H9 (cell line): ENCODE results near the gene SF3B3. TPM values are rescaled to one million over a fixed set of nuclear protein-coding genes. Genes with fewer than 3 reads are reported as not detected.

ENCODE experiments used
- DNase-seq: peaks from one replicate; pipeline ENCODE4 v3.0.0-alpha.2; 2017
- H2AFZ ChIP-seq: one replicate; pipeline ENCODE4 v1.6.1; 2013; ENCODE audit warnings: mild to moderate bottlenecking, low read length, control low read depth, moderate library complexity
- H2AK5ac ChIP-seq: 2 replicates; pipeline ENCODE4 v1.6.1; 2013; ENCODE audit warnings: low read length, control low read depth, mixed read lengths; ENCODE audit not compliant: insufficient read length
- H2BK120ac ChIP-seq: one replicate; pipeline ENCODE4 v1.6.1; 2013; ENCODE audit warnings: low read depth, mild to moderate bottlenecking, low read length, control low read depth, inconsistent platforms; ENCODE audit not compliant: poor library complexity, severe bottlenecking
- H2BK12ac ChIP-seq: 2 replicates; pipeline ENCODE4 v1.6.1; 2013; ENCODE audit warnings: low read length, control low read depth, mixed read lengths, low read depth; ENCODE audit not compliant: insufficient read length
- H2BK15ac ChIP-seq: 2 replicates; pipeline ENCODE4 v1.6.1; 2013; ENCODE audit warnings: low read depth, low read length, control low read depth
- H2BK20ac ChIP-seq: one replicate; pipeline ENCODE4 v1.6.1; 2013; ENCODE audit warnings: low read depth, mild to moderate bottlenecking, low read length, control low read depth, inconsistent platforms; ENCODE audit not compliant: poor library complexity, severe bottlenecking
- H2BK5ac ChIP-seq: 2 replicates; pipeline ENCODE4 v1.6.1; 2013; ENCODE audit warnings: low read length, control low read depth, mixed read lengths; ENCODE audit not compliant: insufficient read length
- H3K14ac ChIP-seq: 2 replicates; pipeline ENCODE4 v1.6.1; 2013; ENCODE audit warnings: low read length, control low read depth; ENCODE audit not compliant: insufficient read depth
- H3K18ac ChIP-seq: 2 replicates; pipeline ENCODE4 v1.6.1; 2013; ENCODE audit warnings: low read depth, mild to moderate bottlenecking, mixed read lengths, low read length, control low read depth; ENCODE audit not compliant: insufficient read length
- H3K23ac ChIP-seq: 2 replicates; pipeline ENCODE4 v1.6.1; 2013; ENCODE audit warnings: low read length, control low read depth, mixed read lengths, low read depth; ENCODE audit not compliant: insufficient read length
- H3K23me2 ChIP-seq: 2 replicates; pipeline ENCODE4 v1.6.1; 2013; ENCODE audit warnings: low read depth, mild to moderate bottlenecking, mixed read lengths, low read length, control low read depth; ENCODE audit not compliant: insufficient read length, poor library complexity, severe bottlenecking
- H3K27ac ChIP-seq: 2 replicates; pipeline ENCODE4 v1.5.1; 2013; ENCODE audit warnings: low read length, control low read depth, mixed read lengths, low read depth; ENCODE audit not compliant: insufficient read length
- H3K27me3 ChIP-seq: 2 replicates; pipeline ENCODE4 v1.6.1; 2013; ENCODE audit warnings: low read length, control low read depth, inconsistent platforms; ENCODE audit not compliant: insufficient read depth
- H3K4ac ChIP-seq: 2 replicates; pipeline ENCODE4 v1.6.1; 2013; ENCODE audit warnings: low read depth, mild to moderate bottlenecking, control low read depth, inconsistent platforms, low read length, moderate library complexity
- H3K4me1 ChIP-seq: 2 replicates; pipeline ENCODE4 v1.6.1; 2013; ENCODE audit warnings: low read length, control low read depth, inconsistent platforms; ENCODE audit not compliant: insufficient read depth
- H3K4me2 ChIP-seq: 2 replicates; pipeline ENCODE4 v1.6.1; 2013; ENCODE audit warnings: low read length, control low read depth, mixed read lengths; ENCODE audit not compliant: insufficient read length, insufficient read depth
- H3K56ac ChIP-seq: 2 replicates; pipeline ENCODE4 v1.6.1; 2013; ENCODE audit warnings: low read depth, mild to moderate bottlenecking, mixed read lengths, low read length, control low read depth; ENCODE audit not compliant: insufficient read length
- H3K79me1 ChIP-seq: 2 replicates; pipeline ENCODE4 v1.6.1; 2013; ENCODE audit warnings: low read depth, mild to moderate bottlenecking, moderate library complexity, low read length, control low read depth, inconsistent platforms; ENCODE audit not compliant: insufficient read depth, poor library complexity, severe bottlenecking
- H3K79me2 ChIP-seq: 2 replicates; pipeline ENCODE4 v1.6.1; 2013; ENCODE audit warnings: low read length, control low read depth, inconsistent platforms; ENCODE audit not compliant: insufficient read depth
- H3K9ac ChIP-seq: 2 replicates; pipeline ENCODE4 v1.6.1; 2013; ENCODE audit warnings: low read length, control low read depth, mixed read lengths; ENCODE audit not compliant: insufficient read length; ENCODE audit errors: extremely low read depth
- H3K9me3 ChIP-seq: one replicate; pipeline ENCODE4 v1.6.1; 2013; ENCODE audit warnings: low read depth, low read length, inconsistent platforms; ENCODE audit not compliant: control insufficient read depth
- H3T11ph ChIP-seq: one replicate; pipeline ENCODE4 v1.6.1; 2013; ENCODE audit warnings: mild to moderate bottlenecking, low read length, control low read depth, inconsistent platforms
- H4K20me1 ChIP-seq: one replicate; pipeline ENCODE4 v1.6.1; 2013; ENCODE audit not compliant: control insufficient read depth, insufficient read length, insufficient read depth
- H4K5ac ChIP-seq: 2 replicates; pipeline ENCODE4 v1.6.1; 2013; ENCODE audit warnings: low read depth, mild to moderate bottlenecking, mixed read lengths, low read length, control low read depth; ENCODE audit not compliant: insufficient read length
- H4K8ac ChIP-seq: replicated peaks from 2 replicates; pipeline ENCODE4 v1.6.1; 2013; ENCODE audit warnings: low read length, control low read depth, mixed read lengths, low read depth; ENCODE audit not compliant: insufficient read length
- H4K91ac ChIP-seq: 2 replicates; pipeline ENCODE4 v1.6.1; 2013; ENCODE audit warnings: low read depth, mild to moderate bottlenecking, moderate library complexity, mixed read lengths, low read length, control low read depth; ENCODE audit not compliant: insufficient read length
- H3K27ac Mint-ChIP-seq, 3 experiments: 2 replicates in 2 of 3; 3 replicates in 1 of 3; pipeline ENCODE4 v1.8.0; 2020 to 2021; ENCODE audit warnings: mixed read lengths in 3 of 3, mild to moderate bottlenecking in 1 of 3, moderate library complexity in 1 of 3
- H3K27me3 Mint-ChIP-seq: 2 replicates; pipeline ENCODE4 v1.8.0; 2021; ENCODE audit warnings: low read depth, mild to moderate bottlenecking, moderate library complexity, mixed read lengths
- H3K36me3 Mint-ChIP-seq, 3 experiments: 2 replicates in 2 of 3; 3 replicates in 1 of 3; pipeline ENCODE4 v1.8.0; 2020 to 2021; ENCODE audit warnings: low read depth in 3 of 3, mixed read lengths in 3 of 3; ENCODE audit not compliant: insufficient read depth in 1 of 3
- H3K4me1 Mint-ChIP-seq, 2 experiments: 2 replicates each; pipeline ENCODE4 v1.8.0; 2020; ENCODE audit warnings: mixed read lengths in 2 of 2
- H3K4me3 Mint-ChIP-seq, 2 experiments: 2 replicates in 1 of 2; 3 replicates in 1 of 2; pipeline ENCODE4 v1.8.0; 2020 to 2021; ENCODE audit warnings: mild to moderate bottlenecking in 2 of 2, mixed read lengths in 2 of 2, moderate library complexity in 1 of 2
- H3K9me3 Mint-ChIP-seq, 2 experiments: 2 replicates in 1 of 2; 3 replicates in 1 of 2; pipeline ENCODE4 v1.8.0; 2020; ENCODE audit warnings: mild to moderate bottlenecking in 2 of 2, mixed read lengths in 2 of 2, moderate library complexity in 1 of 2
- WGBS: extraction: QIAGEN DNeasy Blood & Tissue Kit; methylation state at CpG from one replicate; pipeline ENCODE4 v1.1.7; 2013; ENCODE audit warnings: missing lambda C conversion rate, low lambda C conversion rate, mixed read lengths; ENCODE audit not compliant: insufficient read length; ENCODE audit errors: extremely low coverage; 5-methylcytosine and 5-hydroxymethylcytosine counted together
- total RNA-seq: library from RNA; stranded (reverse); gene quantifications from 2 replicates; pipeline ENCODE4 v1.2.1, GENCODE V29; 2021
- TF ChIP-seq, protein P1 (sequence below): fragments of 200-600 bp; sonication (generic); conservative IDR thresholded peaks from 3 replicates; pipeline ENCODE4 v1.8.0; 2021; ENCODE audit warnings: antibody characterized with exemption, mild to moderate bottlenecking

Gene SF3B3
- total RNA-seq, 1 experiment from 2014 or later: 493 TPM

DNA sequence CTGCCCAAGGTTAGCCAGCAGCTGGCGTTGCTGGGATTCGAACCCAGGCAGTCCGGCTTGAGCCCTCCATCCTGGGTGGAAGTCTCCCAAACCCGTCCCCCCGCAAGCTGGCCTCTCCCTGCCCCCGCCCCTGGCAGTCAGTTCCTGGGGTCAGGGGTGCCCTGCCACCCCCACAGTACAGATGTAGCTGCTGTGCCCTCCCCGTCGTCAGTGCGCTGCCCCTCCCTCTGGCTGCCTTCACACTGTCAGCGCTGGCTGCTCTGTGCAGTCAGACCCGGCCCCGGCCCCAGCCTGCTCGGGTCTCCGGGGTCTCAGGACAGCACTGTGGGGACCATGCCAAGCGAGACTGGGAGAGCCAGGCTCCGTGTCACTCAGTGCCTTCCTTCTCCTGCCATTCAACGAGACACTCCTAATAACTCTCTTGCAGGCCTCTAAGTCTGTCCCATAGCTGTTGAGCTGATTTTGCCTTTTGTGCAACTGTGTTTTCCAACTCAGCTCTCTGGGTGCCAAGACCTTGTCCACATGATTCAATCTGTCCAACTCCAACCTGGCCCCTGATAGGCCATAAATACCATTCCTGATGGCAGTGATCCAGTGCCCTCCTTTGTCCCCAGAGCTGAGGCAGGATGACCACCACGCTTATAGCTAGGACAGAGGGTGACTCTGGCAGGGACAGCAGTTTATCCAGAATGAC lies 67.3 kb downstream of the SF3B3 start:
- H3K9me3 ChIP-seq: no peaks in the 10 kb centered on the region

More for the DNA sequence above, 67.3 kb downstream of the SF3B3 start:
- H3K36me3 Mint-ChIP-seq: no peaks in the 10 kb centered on the region
- H3K27ac Mint-ChIP-seq: no peak overlapping the region
- no peak overlapping the region for H3K4me2 ChIP-seq
- H3K27me3 ChIP-seq: no peaks in the 10 kb centered on the region
- no peak overlapping the region for H2AK5ac ChIP-seq
- H3T11ph ChIP-seq: no peak overlapping the region
- no peak overlapping the region for H2BK12ac ChIP-seq
- H3K4me1 Mint-ChIP-seq: peaks cover 3 to 11% of the 10 kb centered on the region in 2 experiments; a peak in 3 of 4 replicates
- no peak overlapping the region for H4K5ac ChIP-seq
- no peaks in the 10 kb centered on the region for H3K4me1 ChIP-seq
- H2BK20ac ChIP-seq: no peak overlapping the region
- no peak overlapping the region for H3K56ac ChIP-seq
- H3K9me3 Mint-ChIP-seq: no peaks in the 10 kb centered on the region
- no peak overlapping the region for H3K4me3 Mint-ChIP-seq
- TF ChIP-seq, protein P1, sequence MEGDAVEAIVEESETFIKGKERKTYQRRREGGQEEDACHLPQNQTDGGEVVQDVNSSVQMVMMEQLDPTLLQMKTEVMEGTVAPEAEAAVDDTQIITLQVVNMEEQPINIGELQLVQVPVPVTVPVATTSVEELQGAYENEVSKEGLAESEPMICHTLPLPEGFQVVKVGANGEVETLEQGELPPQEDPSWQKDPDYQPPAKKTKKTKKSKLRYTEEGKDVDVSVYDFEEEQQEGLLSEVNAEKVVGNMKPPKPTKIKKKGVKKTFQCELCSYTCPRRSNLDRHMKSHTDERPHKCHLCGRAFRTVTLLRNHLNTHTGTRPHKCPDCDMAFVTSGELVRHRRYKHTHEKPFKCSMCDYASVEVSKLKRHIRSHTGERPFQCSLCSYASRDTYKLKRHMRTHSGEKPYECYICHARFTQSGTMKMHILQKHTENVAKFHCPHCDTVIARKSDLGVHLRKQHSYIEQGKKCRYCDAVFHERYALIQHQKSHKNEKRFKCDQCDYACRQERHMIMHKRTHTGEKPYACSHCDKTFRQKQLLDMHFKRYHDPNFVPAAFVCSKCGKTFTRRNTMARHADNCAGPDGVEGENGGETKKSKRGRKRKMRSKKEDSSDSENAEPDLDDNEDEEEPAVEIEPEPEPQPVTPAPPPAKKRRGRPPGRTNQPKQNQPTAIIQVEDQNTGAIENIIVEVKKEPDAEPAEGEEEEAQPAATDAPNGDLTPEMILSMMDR: no peak
- no peaks in the 10 kb centered on the region for H3K79me1 ChIP-seq
- WGBS: no CpG with 5 or more reads among the region's 18 CpGs
- no peak overlapping the region for H2AFZ ChIP-seq
- no peak overlapping the region for H3K18ac ChIP-seq
- peaks cover 7% of the 10 kb centered on the region for H3K27me3 Mint-ChIP-seq
- no peak overlapping the region for H2BK5ac ChIP-seq
- no peak overlapping the region for H3K23ac ChIP-seq
- no peak overlapping the region for H3K27ac ChIP-seq
- no peak for DNase-seq
- no peak overlapping the region for H2BK15ac ChIP-seq
- H3K9ac ChIP-seq: no peak overlapping the region
- H2BK120ac ChIP-seq: no peak overlapping the region
- H3K79me2 ChIP-seq: no peaks in the 10 kb centered on the region
- H3K4ac ChIP-seq: no peak overlapping the region
- H3K14ac ChIP-seq: no peak overlapping the region
- no peaks in the 10 kb centered on the region for H4K20me1 ChIP-seq
- H4K91ac ChIP-seq: no peak overlapping the region
- no peak overlapping the region for H4K8ac ChIP-seq
- H3K23me2 ChIP-seq: no peaks in the 10 kb centered on the region
